Endothelial cell of umbilical vein (primary cell): ENCODE measurements around the gene TRAF3. TPM values are rescaled to one million over a fixed set of nuclear protein-coding genes. Genes with fewer than 3 reads are reported as not detected.

ENCODE experiments used
- BruUV-seq: library from RNA; stranded (reverse); fragments of 400-500 nt; replicated peaks from 2 replicates; lab custom pipeline; 2021; lab: Mats Ljungman, UMichigan
- CTCF ChIA-PET: fragments of 300-600, 350-600 bp; sonication (Branson Sonifier 250); formaldehyde crosslinking; loops from one replicate; lab custom pipeline; 2021; ENCODE audit warnings: antibody characterized with exemption, inconsistent platforms; lab: Charles Lee
- POLR2A ChIA-PET: fragments of 300-600, 350-600 bp; sonication (Branson Sonifier 250); formaldehyde crosslinking; loops from one replicate; lab custom pipeline; 2021; ENCODE audit warnings: antibody characterized with exemption, inconsistent platforms; lab: Charles Lee
- DNase-seq: peaks from one replicate; pipeline ENCODE4 v3.0.0-alpha.2; 2011; ENCODE audit warnings: low read depth, low spot score
- FAIRE-seq: peaks from 2 replicates; lab custom pipeline; 2011; peaks lifted over from hg19 to GRCh38; lab: Jason Lieb, UNC
- H2AFZ ChIP-seq: 2 replicates; pipeline ENCODE4 v1.6.0; 2012; ENCODE audit warnings: low read depth, low read length, control low read depth, inconsistent platforms
- H3K27ac ChIP-seq: 2 replicates; pipeline ENCODE4 v1.5.1; 2011; ENCODE audit warnings: low read depth, mild to moderate bottlenecking, control low read depth, low read length, moderate library complexity; ENCODE audit not compliant: insufficient read depth
- H3K27me3 ChIP-seq, 2 experiments: 2 replicates each; pipeline versions ENCODE4 v1.6.0 to v1.6.1; 2011; ENCODE audit warnings: low read length in 2 of 2, mixed read lengths in 1 of 2; ENCODE audit not compliant: control insufficient read depth in 2 of 2, insufficient read depth in 2 of 2
- H3K36me3 ChIP-seq, 2 experiments: 2 replicates in 1 of 2; 3 replicates in 1 of 2; pipeline ENCODE4 v1.5.1; 2011; ENCODE audit warnings: low read length in 2 of 2, mild to moderate bottlenecking in 1 of 2, moderate library complexity in 1 of 2; ENCODE audit not compliant: control insufficient read depth in 2 of 2, insufficient read depth in 2 of 2; ENCODE audit errors: extremely low read depth in 1 of 2
- H3K4me1 ChIP-seq: 3 replicates; pipeline ENCODE4 v1.5.1; 2011; ENCODE audit warnings: mild to moderate bottlenecking, low read length; ENCODE audit not compliant: control insufficient read depth, insufficient read depth; ENCODE audit errors: extremely low read depth
- H3K4me2 ChIP-seq: 2 replicates; pipeline ENCODE4 v1.6.1; 2011; ENCODE audit warnings: low read length, control low read depth, mixed read lengths; ENCODE audit not compliant: insufficient read depth
- H3K4me3 ChIP-seq, 3 experiments: fragments of 200-600 bp in 1 of 3; sonication (generic), shearing (Covaris generic) in 1 of 3; replicated peaks in 1 of 3; 2 replicates each; pipeline ENCODE4 v1.5.1; 2011 to 2016; ENCODE audit warnings: control low read depth in 3 of 3, low read length in 3 of 3, mild to moderate bottlenecking in 2 of 3, inconsistent platforms in 1 of 3, low read depth in 1 of 3, moderate library complexity in 1 of 3; ENCODE audit not compliant: insufficient read depth in 1 of 3
- H3K79me2 ChIP-seq: 2 replicates; pipeline ENCODE4 v1.6.0; 2012; ENCODE audit warnings: low read length, inconsistent platforms; ENCODE audit not compliant: control insufficient read depth, insufficient read depth
- H3K9ac ChIP-seq: replicated peaks from 2 replicates; pipeline ENCODE3; 2011; ENCODE audit warnings: low read length, control low read depth; ENCODE audit not compliant: insufficient read depth; ENCODE audit errors: extremely low read depth
- H3K9me1 ChIP-seq: replicated peaks from 3 replicates; pipeline ENCODE4 v1.6.0; 2011; ENCODE audit warnings: mild to moderate bottlenecking, low read length; ENCODE audit not compliant: control insufficient read depth, insufficient read depth; ENCODE audit errors: extremely low read depth
- H3K9me3 ChIP-seq: replicated peaks from 2 replicates; pipeline ENCODE4 v1.5.1; 2012; ENCODE audit warnings: low read length, inconsistent platforms; ENCODE audit not compliant: control insufficient read depth, insufficient read depth
- H4K20me1 ChIP-seq: replicated peaks from 2 replicates; pipeline ENCODE3; 2011; ENCODE audit warnings: mild to moderate bottlenecking, low read length; ENCODE audit not compliant: control insufficient read depth, insufficient read depth; ENCODE audit errors: extremely low read depth
- EZH2 ChIP-seq: IDR thresholded peaks from 2 replicates; pipeline ENCODE4 v1.6.1; 2012; ENCODE audit warnings: borderline replicate concordance, low read depth, mild to moderate bottlenecking, moderate library complexity, low read length, inconsistent platforms; ENCODE audit not compliant: severe bottlenecking
- FOS ChIP-seq: IDR thresholded peaks from 2 replicates; pipeline ENCODE4 v1.6.1; 2011; ENCODE audit warnings: mild to moderate bottlenecking, low read length, moderate library complexity, borderline replicate concordance; ENCODE audit not compliant: insufficient read depth
- GATA2 ChIP-seq: IDR thresholded peaks from 2 replicates; pipeline ENCODE4 v1.7.0; 2011; ENCODE audit warnings: low read depth, mild to moderate bottlenecking, moderate library complexity, mixed read lengths, low read length; ENCODE audit not compliant: insufficient read length, insufficient read depth
- JUN ChIP-seq: IDR thresholded peaks from 2 replicates; pipeline ENCODE4 v1.6.1; 2011; ENCODE audit warnings: borderline replicate concordance, low read depth; ENCODE audit not compliant: insufficient read length, insufficient read depth
- MAX ChIP-seq: IDR thresholded peaks from 2 replicates; pipeline ENCODE4 v1.6.1; 2011; ENCODE audit not compliant: insufficient read depth, insufficient read length
- MYC ChIP-seq: IDR thresholded peaks from one replicate; pipeline ENCODE4 v1.6.1; 2011; ENCODE audit warnings: mild to moderate bottlenecking, low read depth, low read length
- POLR2A ChIP-seq: IDR thresholded peaks from 2 replicates; pipeline ENCODE4 v1.6.1; 2012; ENCODE audit warnings: low read depth, mild to moderate bottlenecking, control low read depth, low read length
- POLR2AphosphoS5 ChIP-seq: IDR thresholded peaks from 2 replicates; pipeline ENCODE4 v1.6.1; 2012; ENCODE audit warnings: low read depth, mild to moderate bottlenecking, control low read depth, low read length, moderate library complexity; ENCODE audit not compliant: insufficient read depth
- dilution Hi-C: fragments of 300-500 bp; cut with MboI; formaldehyde crosslinking; loops from one replicate; pipeline ENCODE4 v1.15.0; 2019; ENCODE audit warnings: low sequenced_read_pairs; ENCODE audit not compliant: extremely low pct_ligation_motif_present
- intact Hi-C: fragments of 100-400 bp; cut with micrococcal nuclease; formaldehyde crosslinking; loops from one replicate; pipeline ENCODE4 v1.10.0; 2022
- polyA plus RNA-seq, 4 experiments: library from polyadenylated mRNA; depleted of rRNA in 3 of 4; stranded (reverse) in 3 of 4; unstranded in 1 of 4; fragments of >200 nt; gene quantifications; 2 replicates each; pipeline versions ENCODE4 v1.2.1 to v1.2.3, GENCODE V29; 2011 to 2012; ENCODE audit warnings: missing spikeins in 1 of 4
- total RNA-seq: library from RNA; stranded (reverse); gene quantifications from 2 replicates; pipeline ENCODE4 v1.2.3, GENCODE V29; 2021
- TF ChIP-seq, protein P1 (sequence below), 2 donors: IDR thresholded peaks; 1 replicate in 1 of 2; 2 replicates in 1 of 2; pipeline ENCODE4 v1.5.1; 2011; ENCODE audit warnings: low read length in 2 of 2, mild to moderate bottlenecking in 2 of 2, moderate library complexity in 2 of 2, control low read depth in 1 of 2, inconsistent platforms in 1 of 2, low read depth in 1 of 2; ENCODE audit not compliant: insufficient read depth in 1 of 2; ENCODE audit errors: extremely low read depth in 1 of 2

TRAF3 gene
- total and polyA plus RNA-seq, 2 donors (not counting 3 experiments of a cell fraction or from before 2014, with no cell fraction given), result 14.4 to 27.6 TPM

DNA sequence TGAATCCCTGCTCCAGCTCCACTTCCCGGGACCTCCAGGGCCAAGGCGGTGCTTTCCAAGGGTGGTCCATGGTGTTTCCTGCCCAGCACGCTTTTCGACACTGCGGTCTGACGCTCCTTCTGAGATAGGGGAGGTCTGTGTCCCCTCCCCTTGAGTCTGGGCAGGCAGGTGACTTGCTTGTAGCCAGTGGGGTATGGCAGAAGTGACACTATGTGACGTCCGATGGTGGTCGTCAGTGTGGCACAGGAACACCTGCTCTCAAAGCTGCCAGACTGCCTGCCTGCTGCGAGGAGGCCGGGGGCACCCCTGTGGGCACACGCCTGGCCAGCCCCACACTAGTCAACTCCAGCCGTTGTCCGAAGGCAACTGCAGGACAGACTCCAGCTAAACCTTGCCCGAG lies 16.0 kb upstream of the TRAF3 start:
- Histone ChIP-seq H3K9me3 (no peaks in the 10 kb centered on the region), H3K36me3 (no peaks in the 10 kb centered on the region), H3K4me2 (no peak overlapping the region), H4K20me1 (no peaks in the 10 kb centered on the region), H3K9me1 (no peaks in the 10 kb centered on the region), H2AFZ (no peak overlapping the region), H3K27ac (no peak overlapping the region), H3K4me1 (no peaks in the 10 kb centered on the region), H3K4me3 (no peak overlapping the region), H3K79me2 (no peaks in the 10 kb centered on the region), H3K9ac (no peak overlapping the region), H3K27me3 (peaks cover 11 to 15% of the 10 kb centered on the region in 2 experiments)
- FAIRE-seq (no peak), DNase-seq (no peak)
- no TSS peak for BruUV-seq
- POLR2A ChIA-PET, result no interaction called here
- intact Hi-C loops (no loop called here), dilution Hi-C loops (no loop called here)
- TF ChIP-seq MAX, result no peak
- no peak for TF ChIP-seq FOS
- TF ChIP-seq, protein P1, sequence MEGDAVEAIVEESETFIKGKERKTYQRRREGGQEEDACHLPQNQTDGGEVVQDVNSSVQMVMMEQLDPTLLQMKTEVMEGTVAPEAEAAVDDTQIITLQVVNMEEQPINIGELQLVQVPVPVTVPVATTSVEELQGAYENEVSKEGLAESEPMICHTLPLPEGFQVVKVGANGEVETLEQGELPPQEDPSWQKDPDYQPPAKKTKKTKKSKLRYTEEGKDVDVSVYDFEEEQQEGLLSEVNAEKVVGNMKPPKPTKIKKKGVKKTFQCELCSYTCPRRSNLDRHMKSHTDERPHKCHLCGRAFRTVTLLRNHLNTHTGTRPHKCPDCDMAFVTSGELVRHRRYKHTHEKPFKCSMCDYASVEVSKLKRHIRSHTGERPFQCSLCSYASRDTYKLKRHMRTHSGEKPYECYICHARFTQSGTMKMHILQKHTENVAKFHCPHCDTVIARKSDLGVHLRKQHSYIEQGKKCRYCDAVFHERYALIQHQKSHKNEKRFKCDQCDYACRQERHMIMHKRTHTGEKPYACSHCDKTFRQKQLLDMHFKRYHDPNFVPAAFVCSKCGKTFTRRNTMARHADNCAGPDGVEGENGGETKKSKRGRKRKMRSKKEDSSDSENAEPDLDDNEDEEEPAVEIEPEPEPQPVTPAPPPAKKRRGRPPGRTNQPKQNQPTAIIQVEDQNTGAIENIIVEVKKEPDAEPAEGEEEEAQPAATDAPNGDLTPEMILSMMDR (IDR thresholded peaks at IDR 0.05; ENCODE audit: extremely low read depth in 1 of 2, insufficient read depth in 1 of 2, low read depth in 1 of 2, low read length in 2 of 2), result no peak
- CTCF ChIA-PET, result interaction anchor here (1.1 kb wide), 2 partner anchors 14 to 116 kb away, joined by 3 read pairs; no protein-coding TSS in a partner anchor

GRCh38 chr14:102764220-102764671 lies 13.0 kb upstream of the TRAF3 start:
- H3K4me3 ChIP-seq, result no peak overlapping the region
- no peaks in the 10 kb centered on the region for H3K79me2 ChIP-seq
- no peaks in the 10 kb centered on the region for H3K9me3 ChIP-seq
- FAIRE-seq, result no peak
- no peak overlapping the region for H3K4me2 ChIP-seq
- no peaks in the 10 kb centered on the region for H3K36me3 ChIP-seq
- BruUV-seq, result no TSS peak
- H3K9ac ChIP-seq, result no peak overlapping the region
- H3K27ac ChIP-seq, result no peak overlapping the region
- H4K20me1 ChIP-seq, result no peaks in the 10 kb centered on the region
- DNase-seq, result no peak
- H2AFZ ChIP-seq, result no peak overlapping the region
- H3K4me1 ChIP-seq, result no peaks in the 10 kb centered on the region
- ChIA-PET CTCF (interaction anchor here (1.0 to 1.4 kb wide), 3 partner anchors 9 to 70 kb away, joined by 3 read pairs; no protein-coding TSS in a partner anchor), POLR2A (no interaction called here)
- H3K27me3 ChIP-seq, result peaks cover 14 to 15% of the 10 kb centered on the region in 2 experiments
- TF ChIP-seq MAX (no peak), POLR2AphosphoS5 (no peak), EZH2 (no peak), FOS (no peak), GATA2 (no peak), JUN (no peak), MYC (no peak), POLR2A (no peak)
- TF ChIP-seq, protein P1 (IDR thresholded peaks at IDR 0.05; ENCODE audit: extremely low read depth in 1 of 2, insufficient read depth in 1 of 2, low read depth in 1 of 2, low read length in 2 of 2), result no peak
- H3K9me1 ChIP-seq, result no peaks in the 10 kb centered on the region
- dilution Hi-C loops (no loop called here), intact Hi-C loops (no loop called here)
